ENCODE measurements around the gene ZBTB47.

The ZBTB47 gene

DNA sequence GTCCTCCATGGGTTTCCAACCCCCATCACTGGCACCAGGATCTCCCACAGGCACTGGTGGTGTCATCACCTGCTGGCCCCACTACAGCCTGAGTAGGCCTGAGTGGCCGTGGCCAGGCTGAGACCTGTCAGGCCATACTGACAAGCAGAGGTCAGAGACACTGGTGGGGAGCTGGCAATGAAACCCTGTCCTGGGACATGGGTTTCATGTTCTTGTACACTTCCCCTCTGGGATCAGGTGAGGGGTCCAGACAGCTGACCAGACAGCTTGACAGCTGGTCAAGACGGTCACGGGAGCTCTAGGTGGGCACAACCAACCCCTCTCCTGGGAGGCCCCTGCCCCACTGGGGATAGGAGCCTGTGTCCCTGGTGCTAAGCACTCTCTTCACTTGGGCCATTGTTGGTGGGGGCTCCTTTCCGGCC, 13.1 kb downstream of the ZBTB47 start:
- DNase-seq: no peak

DNA sequence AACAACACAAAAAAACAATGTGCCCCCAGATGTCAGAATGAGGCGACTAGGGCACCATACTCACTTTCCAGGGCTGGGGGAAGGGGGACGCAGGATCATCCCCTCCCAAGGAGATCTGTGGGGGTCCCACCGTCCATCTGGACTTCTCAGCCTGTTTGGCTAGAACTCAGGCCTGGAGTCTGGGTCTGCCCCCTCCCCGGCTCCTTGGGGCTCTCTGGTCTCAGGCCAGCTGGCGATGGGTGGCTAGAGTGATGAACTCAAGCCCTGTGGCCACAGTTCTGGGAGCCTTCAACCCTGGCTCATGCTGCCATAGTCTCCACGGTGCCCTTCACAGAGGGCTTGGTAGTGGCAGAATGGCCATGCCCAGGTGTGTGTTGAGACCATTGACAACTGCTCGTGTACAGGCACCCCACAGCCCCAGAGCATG, 13.6 kb downstream of the ZBTB47 start:
- no peak for DNase-seq

DNA sequence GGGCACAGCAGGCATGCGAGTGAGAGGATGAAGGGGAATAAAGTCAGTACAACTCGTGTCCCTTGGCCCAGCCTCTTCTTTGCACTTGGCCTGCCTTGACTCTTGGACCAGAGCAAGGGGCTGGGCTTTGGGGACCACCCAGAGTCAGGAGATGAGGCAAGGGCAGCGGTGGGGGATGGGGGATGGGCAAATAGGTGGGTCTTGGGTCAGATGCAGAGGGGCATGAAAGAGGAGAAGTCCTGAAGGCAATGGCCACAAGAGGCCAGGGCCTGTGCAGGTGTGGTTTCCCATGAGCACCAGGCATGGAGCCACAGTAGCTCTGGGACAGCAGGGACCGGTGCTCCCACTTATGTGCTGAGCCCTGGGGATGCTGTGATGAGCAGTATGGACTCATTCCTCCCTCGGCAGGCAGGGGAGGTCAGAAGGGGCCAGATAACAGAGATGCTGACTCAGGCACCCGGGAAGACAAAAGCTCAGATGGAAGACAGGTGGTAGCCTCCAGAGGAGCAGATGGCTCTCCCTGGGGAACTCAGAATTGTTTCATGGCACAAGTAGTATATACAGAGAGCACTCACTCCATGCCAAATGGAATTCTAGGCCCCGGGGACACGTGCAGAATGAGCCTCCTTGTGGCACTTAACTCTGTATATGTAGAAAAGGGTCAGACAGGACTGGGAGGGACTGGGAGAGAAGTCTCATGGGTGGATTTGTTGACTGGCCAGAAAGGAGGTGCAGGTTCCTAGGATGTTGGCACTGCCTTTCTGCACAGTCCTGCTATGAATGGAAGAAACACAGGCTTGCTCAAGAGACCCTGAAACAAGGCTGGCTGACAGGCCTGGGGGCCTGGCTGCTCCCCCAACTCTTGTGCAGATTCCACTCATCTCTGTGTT, 14.3 kb downstream of the ZBTB47 start:
- no peak for DNase-seq

DNA sequence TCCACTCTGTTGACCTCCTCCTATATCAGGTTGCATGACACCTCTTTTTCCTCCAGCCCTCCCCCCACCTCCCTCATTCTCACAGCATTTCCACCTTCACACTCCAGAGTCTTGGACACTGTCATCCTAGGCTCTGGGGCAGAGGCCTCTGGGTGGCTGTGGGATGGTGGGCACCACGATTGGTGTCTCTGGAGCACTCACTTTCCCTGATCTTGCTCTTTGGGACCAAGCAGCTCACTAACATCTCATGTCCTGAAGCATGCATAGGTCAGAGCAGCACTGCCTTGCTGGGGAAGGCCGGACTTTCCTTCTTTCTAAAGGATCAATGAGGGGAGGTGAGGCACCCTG, 14.9 kb downstream of the ZBTB47 start:
- no peak for DNase-seq

DNA sequence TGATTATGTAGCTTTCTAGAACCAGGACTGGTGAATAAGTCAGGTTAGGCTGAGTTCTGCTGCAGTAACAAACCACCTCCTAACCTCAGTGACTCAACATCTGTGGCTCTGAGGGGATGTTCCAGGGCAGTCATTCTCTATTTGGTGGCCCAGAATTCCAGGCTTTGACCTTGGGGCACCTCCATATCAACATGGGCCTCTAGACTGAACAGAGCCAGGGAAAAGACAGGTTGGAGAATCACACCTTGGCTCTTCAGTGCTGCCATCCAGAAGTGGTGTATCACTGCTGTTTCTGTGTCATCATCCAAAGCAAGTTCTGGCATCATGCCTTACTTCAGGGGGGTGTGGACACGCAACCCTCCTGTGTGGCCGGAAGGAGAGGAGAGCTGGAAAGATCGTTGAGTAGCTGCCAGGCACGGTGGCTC, 15.3 kb downstream of the ZBTB47 start:
- DNase-seq: peak; percentile 14

DNA sequence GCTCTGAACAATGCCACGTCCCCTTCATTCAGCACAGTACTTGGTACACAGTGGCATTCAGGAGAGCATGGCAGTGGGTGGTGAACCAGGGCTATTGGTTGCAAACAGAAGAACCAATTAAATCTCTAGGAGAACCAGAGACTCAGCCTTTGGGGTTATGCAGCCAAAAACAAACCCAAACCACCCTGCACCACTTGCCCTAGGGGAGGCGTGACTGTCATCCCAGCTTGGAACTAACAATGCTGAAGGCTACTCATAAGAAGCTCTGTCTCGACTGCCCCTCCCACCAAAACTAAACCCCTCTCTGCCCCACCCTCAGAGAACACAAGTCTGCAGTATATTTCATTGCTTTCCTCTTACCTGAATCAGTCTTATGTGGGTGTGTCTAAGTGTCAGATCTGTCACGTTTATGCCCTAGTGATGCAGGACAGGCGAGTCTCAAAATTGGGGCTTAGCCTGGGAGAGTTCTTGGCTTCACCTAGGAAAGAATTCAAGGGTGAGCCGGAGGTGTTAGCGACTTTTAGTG, 16.6 kb downstream of the ZBTB47 start:
- no peak for DNase-seq

DNA sequence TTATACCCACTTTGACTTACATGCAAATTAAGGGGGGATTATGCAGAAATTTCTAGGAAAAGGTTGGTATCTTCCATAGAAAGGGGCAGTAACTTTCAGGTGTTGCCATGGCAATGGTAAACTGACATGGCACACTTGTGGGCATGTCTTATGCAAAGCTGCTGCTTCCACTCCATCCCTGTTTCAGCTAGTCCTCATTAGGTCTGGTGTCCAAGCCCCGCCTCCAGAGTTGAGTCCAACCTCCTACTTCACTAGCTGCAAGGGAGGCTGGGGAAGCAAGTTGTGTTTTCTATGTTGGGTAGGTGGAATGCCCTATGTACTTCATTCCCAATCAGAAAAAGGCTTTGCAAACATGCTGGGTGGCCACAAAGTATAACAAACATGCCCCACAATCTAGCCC, 17.2 kb downstream of the ZBTB47 start:
- DNase-seq: no peak

DNA sequence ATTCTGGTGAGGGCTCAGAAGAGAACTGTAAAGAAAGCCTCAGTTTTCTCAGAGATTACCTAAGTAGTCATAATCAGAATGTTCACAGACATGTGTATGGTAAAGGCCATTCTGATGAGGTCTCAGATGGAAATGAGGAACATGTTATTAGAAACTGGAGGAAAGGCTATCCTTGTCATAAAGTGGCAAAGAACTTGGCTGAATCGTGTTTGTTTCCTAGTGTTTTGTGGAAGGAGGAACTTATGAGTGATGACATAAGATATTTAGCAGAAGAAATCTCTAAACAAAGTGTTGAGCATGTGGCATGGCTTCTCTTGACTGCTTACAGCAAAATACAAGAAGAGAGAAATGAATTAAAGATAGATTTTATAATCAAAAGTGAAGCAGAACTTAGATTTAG, 19.0 kb downstream of the ZBTB47 start:
- no peak for DNase-seq

DNA sequence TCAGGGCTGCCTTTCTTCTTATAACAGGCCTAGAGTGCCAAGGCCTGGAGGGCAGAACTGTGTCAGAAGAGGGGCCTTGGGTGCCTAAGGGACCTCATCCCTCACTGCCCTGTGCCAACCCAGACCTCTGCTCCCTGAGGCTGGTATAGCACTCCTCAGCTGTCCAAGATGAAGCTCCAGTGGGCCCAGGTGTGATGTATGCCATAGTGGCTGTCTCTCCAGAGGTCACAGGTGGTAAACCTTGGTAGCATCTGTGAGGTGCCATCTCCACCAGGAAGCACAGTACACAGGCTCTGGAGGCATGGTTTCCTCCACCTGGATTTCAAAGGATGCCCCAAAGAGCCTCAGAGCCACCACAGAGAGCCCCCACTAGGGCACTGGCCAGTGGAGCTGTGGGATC, 19.6 kb downstream of the ZBTB47 start:
- no peak for DNase-seq

DNA sequence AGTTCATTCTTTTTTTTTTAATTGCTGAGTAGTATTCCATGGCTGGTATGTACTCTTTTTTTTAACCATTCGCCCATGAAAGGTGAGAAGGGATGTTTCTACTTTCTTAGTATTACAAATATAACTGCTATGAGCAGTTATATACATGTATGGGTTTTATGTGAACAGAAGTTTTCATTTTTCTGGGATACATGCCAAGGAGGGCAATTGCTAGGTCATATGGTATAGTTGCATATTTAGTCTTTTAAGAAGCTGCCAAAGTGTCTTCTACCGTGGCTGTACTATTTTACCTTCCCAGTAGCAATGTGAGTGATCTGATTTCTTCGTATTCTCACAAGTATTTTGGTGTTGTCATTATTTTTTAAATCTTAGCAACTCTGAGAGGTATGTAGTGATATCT, 20.6 kb downstream of the ZBTB47 start:
- no peak for DNase-seq

DNA sequence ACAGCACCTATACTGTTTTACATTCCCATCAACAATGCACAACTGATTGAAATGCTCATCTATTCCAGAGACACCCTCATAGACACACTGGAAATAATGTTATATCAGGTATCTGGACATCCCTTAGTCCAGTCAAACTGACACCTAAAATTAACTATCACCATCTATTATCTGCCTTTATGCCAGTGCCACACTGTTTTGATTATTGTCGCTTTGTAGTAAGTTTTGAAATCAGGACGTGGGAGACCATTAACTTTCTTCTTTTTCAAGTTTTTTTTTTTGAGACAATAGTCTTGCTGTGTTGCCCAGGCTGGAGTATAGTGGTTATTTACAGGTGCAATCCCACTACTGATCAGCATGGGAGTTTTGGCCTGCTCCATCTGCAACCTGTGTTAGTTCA, 22.4 kb downstream of the ZBTB47 start:
- DNase-seq: no peak

DNA sequence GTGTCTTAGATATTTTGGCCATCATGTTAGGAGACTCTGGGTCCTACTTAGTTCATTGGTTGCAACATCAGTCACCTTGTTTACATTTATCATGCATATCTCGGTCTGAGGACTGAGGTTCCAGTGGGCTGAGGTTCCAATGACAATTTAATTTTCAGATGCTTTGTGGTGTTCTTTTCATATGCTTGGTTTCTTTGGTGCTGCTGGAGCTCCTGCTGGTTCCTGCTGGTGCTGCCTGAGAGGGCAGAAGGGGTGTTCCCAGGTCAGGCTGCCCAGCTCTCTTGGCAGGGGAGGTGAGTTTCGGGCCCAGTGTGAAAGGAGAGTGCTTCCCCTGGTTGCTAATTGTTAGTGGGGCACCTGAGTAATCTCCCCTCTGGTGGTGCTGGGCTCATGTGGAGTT, 24.9 kb downstream of the ZBTB47 start:
- DNase-seq: no peak

DNA sequence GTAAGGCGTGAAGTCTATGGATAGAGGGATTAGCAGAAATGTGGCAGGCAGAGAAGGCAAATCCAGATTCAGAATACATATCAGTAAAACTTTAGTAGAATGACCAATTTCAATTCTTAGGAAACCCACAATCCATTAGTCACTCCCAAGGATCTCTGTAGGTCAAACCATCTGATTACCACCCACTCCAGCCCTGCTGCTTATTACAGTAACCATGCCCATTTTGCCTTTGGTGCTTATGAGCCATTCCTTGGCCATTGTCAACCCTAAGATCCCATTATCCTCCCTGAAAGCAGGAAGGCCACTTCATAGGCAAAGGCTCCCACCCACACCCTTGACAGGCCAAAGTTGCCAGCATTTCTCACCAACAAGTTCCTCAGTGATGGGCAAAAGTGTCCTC, 26.8 kb downstream of the ZBTB47 start:
- DNase-seq: no peak

DNA sequence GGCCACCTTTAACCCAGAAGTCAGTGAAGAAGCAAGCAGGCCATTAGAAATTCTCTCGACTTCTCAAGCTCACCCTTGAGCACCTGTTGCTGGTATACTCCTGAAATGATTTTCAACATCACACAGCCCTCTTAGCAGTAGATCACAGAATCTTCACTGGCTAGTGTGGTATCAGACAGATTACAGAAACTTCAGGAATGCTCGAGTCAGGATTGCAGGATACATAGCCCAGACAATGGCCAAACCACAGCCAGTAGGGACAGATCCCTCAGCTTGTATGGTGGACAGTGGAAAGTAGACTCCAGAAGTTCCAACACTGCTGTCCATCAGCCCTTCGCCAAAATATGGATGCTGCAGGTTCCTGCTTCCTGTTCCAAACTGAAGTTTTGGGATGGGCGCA, 27.3 kb downstream of the ZBTB47 start:
- no peak for DNase-seq

DNA sequence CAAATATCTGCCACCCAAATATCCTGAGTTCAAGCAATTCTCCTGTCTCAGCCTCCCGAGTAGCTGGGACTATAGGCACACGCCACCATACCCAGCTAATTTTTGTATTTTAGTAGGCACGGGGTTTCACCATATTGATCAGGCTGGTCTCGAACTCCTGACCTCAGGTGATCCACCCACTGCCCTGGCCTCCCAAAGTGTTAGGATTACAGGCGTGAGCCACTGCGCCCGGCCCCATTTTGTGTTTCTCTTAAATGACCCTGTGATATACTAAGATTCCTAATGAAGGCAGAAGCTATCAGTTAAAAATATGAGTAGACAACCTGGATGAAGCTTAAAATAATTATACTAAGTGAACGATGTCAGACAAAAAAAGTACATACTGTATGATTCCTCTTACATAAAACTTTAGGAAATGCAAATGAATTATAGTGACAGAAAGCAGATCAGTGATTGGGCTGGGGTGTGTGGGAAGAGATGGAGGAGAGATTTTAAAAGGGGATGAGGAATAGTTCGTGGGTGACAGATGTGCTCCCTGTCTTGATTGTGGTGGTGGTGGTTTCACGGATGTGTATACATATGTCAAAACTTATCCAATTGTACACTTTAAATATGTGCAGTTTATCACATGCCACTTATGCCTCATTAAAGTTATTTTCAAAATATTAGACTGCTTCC, 28.0 kb downstream of the ZBTB47 start:
- DNase-seq: no peak

DNA sequence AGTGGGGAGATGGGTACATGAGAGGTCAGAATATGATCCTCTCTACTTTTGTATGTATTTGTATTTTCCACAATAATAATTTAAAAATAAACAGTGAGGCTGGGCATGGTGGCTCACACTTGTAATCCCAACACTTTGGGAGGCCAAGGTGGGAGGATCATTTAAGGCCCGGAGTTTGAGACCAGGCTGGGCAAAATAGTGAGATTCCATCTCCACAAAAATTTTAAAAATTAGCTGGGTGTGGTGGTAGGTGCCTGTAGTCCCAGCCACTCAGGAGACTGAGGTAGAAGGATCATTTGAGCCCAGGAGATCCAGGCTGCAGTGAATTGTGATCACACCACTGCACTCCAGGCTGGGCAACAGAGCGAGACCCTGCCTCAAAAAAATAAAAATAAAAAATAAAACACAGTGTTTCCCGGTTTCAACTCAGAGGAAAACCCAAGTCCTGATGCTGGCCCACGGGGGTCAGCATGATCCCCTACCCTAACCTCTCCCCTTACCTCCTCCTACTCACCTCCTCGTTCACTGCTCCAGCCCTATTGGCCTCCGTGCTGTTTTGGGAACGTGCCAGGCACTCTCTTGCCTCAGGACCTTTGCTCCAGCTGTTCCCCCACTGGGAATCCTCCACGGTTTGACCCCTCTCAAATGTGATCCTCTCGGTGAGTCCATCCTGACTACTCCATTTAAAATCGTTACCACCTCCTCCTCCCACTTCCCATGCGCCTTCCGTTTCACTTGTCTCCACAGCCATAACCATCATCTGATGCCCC, 29.0 kb downstream of the ZBTB47 start:
- no peak for DNase-seq

DNA sequence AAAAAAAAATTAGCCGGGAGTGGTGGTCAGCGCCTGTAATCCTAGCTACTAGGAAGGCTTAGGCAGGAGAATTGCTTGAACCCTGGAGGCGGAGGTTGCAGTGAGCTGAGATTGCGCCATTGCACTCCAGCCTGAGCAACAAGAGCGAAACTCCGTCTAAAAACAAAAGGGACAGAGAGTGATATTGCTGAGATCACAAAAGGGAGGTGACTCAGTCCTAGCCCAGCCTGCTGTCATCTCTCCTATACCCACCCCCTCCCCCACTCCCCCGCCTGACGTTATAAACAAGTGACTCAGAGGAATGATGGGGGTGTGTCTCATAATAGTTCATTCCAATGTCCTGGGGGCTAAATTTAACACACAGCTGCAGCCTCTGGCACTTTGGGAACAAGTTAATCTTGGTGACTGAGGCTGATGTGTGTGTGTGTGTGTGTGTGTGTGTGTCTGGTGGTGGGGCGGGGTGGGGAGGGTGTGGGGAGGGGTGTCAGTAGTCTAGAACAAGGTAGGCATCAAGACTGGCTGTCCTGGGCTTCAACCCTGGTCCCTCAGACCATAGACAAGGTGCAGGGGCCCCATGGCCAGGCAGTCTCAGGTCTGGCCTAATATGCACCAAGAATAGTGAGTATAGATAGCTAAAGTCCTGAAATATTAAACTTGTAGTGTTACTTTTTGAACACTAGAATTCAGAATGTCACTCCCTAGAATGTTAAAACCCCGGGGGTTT, 30.5 kb downstream of the ZBTB47 start:
- DNase-seq: no peak

DNA sequence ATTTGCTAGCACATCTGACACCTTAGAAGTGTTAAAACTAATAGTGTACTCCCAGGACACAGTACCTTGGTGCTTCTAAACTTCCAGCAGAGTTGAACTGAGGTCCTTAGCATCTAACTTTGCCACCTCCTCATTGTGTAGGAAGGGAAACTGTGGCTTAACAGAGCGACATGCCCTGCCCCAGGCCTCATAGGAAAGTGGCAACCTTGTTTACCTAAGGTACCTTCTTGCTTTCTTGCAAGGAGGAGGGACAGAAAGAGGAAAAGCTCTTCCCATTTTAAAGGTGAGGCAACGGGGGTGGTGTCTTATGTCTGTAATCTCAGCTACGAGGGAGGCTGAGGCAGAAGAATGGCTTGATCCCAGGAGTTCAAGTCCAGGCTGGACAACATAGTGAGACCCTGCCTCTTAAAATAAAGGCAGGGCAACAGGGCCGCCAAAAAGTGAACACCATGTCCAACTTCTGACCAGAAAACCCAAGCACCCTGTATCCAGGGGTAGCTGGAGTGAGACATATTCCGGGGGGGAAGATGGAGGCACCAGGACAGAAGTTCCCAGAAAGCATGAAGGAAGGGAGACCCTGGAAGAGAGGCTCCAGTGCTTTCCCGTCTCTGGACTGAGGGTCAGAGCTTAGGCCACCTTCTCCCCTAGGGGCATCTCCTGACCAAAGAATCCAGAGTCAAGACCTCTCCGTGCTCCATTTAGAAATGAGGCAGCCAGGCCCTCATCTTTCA, 31.3 kb downstream of the ZBTB47 start:
- no peak for DNase-seq

DNA sequence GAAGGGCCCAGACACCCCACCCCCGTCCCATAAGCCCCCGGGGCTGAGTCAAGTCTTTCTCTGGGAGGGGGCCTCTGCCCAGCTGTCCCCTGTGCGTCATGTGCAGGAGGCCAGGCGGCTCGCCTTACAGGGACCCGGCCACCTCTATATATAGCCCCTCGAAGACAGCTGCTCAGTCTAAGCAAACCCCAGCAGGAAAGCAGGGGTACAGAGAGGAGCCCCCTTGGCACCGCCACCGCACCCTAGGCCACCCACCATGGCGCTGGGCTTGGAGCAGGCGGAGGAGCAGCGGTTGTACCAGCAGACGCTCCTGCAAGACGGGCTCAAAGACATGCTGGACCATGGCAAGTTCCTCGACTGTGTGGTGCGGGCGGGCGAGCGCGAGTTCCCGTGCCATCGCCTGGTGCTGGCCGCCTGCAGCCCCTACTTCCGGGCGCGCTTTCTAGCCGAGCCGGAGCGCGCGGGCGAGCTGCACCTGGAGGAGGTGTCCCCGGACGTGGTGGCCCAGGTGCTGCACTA, 31.9 kb downstream of the ZBTB47 start, which contains the start of gene KLHL40:
TSS of gene KLHL40 (plus strand) at position 175 of the 519 bp plus-strand sequence. CDS start at position 257, 82 bp downstream.
- no peak for DNase-seq

DNA sequence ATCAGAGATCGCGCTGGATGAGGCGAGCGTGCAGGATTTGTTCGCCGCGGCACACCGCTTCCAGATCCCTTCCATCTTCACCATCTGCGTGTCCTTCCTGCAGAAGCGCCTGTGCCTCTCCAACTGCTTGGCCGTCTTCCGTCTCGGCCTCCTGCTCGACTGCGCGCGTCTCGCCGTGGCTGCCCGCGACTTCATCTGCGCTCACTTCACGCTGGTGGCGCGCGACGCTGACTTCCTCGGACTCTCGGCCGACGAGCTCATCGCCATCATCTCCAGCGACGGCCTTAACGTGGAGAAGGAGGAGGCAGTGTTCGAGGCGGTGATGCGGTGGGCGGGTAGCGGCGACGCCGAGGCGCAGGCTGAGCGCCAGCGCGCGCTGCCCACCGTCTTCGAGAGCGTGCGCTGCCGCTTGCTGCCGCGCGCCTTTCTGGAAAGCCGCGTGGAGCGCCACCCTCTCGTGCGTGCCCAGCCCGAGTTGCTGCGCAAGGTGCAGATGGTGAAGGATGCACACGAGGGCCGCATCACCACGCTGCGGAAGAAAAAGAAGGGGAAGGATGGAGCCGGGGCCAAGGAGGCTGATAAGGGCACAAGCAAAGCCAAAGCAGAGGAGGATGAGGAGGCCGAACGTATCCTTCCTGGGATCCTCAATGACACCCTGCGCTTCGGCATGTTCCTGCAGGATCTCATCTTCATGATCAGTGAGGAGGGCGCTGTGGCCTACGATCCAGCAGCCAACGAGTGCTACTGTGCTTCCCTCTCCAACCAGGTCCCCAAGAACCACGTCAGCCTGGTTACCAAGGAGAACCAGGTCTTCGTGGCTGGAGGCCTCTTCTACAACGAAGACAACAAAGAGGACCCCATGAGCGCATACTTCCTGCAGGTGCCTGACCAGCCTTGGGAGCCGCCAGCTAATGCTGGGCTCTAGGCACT, 32.7 kb downstream of the ZBTB47 start:
- DNase-seq: no peak
